Neural cell (in vitro differentiated cells): Measurements from ENCODE around the gene PRKCD.

Source experiments
- EP300 ChIP-seq: fragments of 450-650 bp; conservative IDR thresholded peaks from 2 replicates; pipeline ENCODE4 v1.6.1; 2014; ENCODE audit warnings: antibody characterized with exemption, mild to moderate bottlenecking, moderate library complexity; ENCODE audit not compliant: poor library complexity, severe bottlenecking
- EZH2 ChIP-seq: fragments of 200-600, 300-800 bp; shearing (Covaris generic), sonication (generic); IDR thresholded peaks from 2 replicates; pipeline ENCODE4 v1.6.1; 2014; ENCODE audit warnings: antibody characterized with exemption, low read length, borderline replicate concordance, mild to moderate bottlenecking; ENCODE audit not compliant: insufficient read depth, poor library complexity, severe bottlenecking
- RAD21 ChIP-seq: fragments of 450-650 bp; conservative IDR thresholded peaks from 2 replicates; pipeline ENCODE4 v1.6.1; 2014; ENCODE audit warnings: antibody characterized with exemption, mild to moderate bottlenecking, moderate library complexity
- SMC3 ChIP-seq: fragments of 450-650 bp; conservative IDR thresholded peaks from 2 replicates; pipeline ENCODE4 v1.6.1; 2014; ENCODE audit warnings: antibody characterized with exemption, mild to moderate bottlenecking, moderate library complexity; ENCODE audit not compliant: poor library complexity
- TAF1 ChIP-seq: IDR thresholded peaks from 2 replicates; pipeline ENCODE4 v1.6.1; 2012; ENCODE audit warnings: low read depth
- TF ChIP-seq, protein P1 (sequence below): fragments of 450-650 bp; IDR thresholded peaks from 2 replicates; pipeline ENCODE4 v1.5.1; 2014; ENCODE audit warnings: antibody characterized with exemption, mild to moderate bottlenecking, moderate library complexity; ENCODE audit not compliant: poor library complexity, severe bottlenecking

DNA sequence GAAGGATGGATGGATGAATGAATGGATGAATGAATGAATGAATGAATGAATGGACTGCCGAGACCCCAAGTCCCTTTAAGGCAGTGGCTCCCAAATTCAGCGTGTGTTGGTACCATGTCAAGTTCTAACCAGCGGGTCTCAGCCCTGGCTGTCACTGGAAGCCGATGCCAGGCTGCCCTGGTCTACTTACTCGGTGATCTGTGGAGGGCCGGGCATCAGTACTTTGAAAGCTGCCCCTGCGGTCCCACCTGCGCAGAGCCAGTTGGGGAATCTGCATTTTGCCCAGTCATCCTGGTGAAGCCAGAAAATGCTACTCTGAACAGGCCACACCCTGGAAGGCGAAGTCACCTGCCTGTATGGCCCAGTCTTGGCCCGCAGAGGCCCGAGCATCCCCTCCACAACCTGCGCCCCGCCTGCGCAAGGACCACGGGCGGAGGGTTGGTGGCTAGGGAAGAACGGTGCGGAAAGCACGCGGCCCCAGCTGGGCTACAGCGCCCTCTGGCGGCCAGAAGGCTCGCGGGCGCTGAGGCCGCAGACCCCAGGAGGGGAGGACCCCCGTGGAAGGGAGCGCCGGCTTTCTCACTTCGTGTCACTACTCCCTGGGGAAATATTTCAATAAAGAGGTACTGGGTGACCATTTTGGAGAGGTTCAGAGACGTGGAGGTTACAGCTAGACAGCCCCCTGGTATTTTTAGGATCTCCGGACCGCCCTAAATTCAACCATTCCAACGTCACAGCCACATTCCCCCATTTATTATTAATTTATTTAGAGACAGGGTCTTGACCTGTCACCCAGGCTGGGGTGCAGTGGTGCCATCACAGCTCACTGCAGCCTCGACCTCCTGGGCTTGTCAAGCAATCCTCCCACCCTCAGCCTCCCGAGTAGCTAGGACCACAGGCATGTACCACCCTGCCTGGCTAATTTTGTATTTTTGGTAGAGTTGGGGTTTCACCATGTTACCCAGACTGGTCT lies 34.9 kb downstream of the PRKCD start:
- TF ChIP-seq, protein P1, sequence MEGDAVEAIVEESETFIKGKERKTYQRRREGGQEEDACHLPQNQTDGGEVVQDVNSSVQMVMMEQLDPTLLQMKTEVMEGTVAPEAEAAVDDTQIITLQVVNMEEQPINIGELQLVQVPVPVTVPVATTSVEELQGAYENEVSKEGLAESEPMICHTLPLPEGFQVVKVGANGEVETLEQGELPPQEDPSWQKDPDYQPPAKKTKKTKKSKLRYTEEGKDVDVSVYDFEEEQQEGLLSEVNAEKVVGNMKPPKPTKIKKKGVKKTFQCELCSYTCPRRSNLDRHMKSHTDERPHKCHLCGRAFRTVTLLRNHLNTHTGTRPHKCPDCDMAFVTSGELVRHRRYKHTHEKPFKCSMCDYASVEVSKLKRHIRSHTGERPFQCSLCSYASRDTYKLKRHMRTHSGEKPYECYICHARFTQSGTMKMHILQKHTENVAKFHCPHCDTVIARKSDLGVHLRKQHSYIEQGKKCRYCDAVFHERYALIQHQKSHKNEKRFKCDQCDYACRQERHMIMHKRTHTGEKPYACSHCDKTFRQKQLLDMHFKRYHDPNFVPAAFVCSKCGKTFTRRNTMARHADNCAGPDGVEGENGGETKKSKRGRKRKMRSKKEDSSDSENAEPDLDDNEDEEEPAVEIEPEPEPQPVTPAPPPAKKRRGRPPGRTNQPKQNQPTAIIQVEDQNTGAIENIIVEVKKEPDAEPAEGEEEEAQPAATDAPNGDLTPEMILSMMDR: peak; percentile 62
- no peak for TF ChIP-seq EP300
- no peak for TF ChIP-seq TAF1
- peak; percentile 52 for TF ChIP-seq SMC3
- peak; percentile 36 for TF ChIP-seq RAD21
- no peak for TF ChIP-seq EZH2
